Measurements from ENCODE around the gene CIRBP.

DNA sequence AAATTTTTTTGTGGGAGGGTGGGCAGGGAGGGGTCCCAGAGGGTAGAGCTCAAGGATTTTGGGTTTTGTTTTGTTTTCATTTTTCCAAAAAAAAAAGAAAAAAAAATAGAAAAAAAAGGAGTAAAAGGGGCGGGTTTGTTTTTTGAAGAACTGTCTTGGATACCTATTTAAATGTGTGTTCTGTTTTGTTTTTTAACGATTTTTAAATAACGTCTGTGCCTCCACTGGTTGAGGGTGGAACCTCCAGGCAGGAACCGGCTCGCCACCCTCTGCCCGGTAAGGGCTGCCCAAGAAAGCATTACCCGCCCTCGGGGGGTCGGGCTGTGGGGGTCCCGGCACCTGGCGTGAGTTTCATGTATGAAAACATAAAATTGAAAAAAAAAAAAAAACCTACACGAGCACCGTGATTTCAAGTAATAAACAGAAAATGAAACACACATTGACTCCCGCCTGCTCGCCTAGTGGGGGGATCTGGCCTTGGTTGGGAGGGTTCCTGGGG is 10.4 kb upstream of the CIRBP start:
- TF ChIP-seq IKZF1 (IDR thresholded peaks at IDR 0.05) (no peak), ZNF674 (CRISPR knock-in tag; IDR thresholded peaks at IDR 0.05; ENCODE audit: low read depth) (no peak), EP300 (IDR thresholded peaks at IDR 0.05; ENCODE audit: low read depth in 2 of 2, low read length in 2 of 2) (no peak), EP300 (CRISPR knock-in tag; IDR thresholded peaks at IDR 0.05; ENCODE audit: borderline replicate concordance) (no peak)

All from HepG2 (cell line).